Measurements from ENCODE around the gene DSCAM. TPM values are rescaled to one million over a fixed set of nuclear protein-coding genes. Genes with fewer than 3 reads are reported as not detected.

The DSCAM gene
- total RNA-seq, 1 experiment from 2014 or later = 0.13 TPM

DNA sequence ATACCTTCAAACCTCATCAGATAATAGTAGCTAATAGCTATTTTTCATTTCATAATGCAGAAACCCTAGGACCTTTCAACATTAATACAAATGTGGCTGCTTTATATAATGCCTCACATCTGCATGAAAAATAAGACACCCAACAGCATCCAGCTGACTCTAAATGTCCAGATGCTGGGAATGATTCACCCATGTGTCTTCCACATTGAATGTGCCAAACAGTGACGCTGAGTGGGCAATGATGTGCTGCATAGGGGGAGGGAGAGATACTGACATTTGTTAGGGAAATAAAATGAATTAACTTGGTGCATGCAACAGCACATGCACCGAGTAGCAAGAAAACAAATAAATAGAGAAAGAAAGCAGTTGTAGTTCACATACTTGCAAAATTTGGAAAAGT, 199.3 kb downstream of the DSCAM start (continued):
- TF ChIP-seq, protein P1, sequence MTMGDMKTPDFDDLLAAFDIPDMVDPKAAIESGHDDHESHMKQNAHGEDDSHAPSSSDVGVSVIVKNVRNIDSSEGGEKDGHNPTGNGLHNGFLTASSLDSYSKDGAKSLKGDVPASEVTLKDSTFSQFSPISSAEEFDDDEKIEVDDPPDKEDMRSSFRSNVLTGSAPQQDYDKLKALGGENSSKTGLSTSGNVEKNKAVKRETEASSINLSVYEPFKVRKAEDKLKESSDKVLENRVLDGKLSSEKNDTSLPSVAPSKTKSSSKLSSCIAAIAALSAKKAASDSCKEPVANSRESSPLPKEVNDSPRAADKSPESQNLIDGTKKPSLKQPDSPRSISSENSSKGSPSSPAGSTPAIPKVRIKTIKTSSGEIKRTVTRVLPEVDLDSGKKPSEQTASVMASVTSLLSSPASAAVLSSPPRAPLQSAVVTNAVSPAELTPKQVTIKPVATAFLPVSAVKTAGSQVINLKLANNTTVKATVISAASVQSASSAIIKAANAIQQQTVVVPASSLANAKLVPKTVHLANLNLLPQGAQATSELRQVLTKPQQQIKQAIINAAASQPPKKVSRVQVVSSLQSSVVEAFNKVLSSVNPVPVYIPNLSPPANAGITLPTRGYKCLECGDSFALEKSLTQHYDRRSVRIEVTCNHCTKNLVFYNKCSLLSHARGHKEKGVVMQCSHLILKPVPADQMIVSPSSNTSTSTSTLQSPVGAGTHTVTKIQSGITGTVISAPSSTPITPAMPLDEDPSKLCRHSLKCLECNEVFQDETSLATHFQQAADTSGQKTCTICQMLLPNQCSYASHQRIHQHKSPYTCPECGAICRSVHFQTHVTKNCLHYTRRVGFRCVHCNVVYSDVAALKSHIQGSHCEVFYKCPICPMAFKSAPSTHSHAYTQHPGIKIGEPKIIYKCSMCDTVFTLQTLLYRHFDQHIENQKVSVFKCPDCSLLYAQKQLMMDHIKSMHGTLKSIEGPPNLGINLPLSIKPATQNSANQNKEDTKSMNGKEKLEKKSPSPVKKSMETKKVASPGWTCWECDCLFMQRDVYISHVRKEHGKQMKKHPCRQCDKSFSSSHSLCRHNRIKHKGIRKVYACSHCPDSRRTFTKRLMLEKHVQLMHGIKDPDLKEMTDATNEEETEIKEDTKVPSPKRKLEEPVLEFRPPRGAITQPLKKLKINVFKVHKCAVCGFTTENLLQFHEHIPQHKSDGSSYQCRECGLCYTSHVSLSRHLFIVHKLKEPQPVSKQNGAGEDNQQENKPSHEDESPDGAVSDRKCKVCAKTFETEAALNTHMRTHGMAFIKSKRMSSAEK (CRISPR knock-in tag; IDR thresholded peaks at IDR 0.05; ENCODE audit: borderline replicate concordance) = no peak
- TF ChIP-seq RORB (CRISPR knock-in tag; IDR thresholded peaks at IDR 0.05) = no peak
- TF ChIP-seq FOXJ3 (CRISPR knock-in tag; IDR thresholded peaks at IDR 0.05; ENCODE audit: borderline replicate concordance) = no peak

DNA sequence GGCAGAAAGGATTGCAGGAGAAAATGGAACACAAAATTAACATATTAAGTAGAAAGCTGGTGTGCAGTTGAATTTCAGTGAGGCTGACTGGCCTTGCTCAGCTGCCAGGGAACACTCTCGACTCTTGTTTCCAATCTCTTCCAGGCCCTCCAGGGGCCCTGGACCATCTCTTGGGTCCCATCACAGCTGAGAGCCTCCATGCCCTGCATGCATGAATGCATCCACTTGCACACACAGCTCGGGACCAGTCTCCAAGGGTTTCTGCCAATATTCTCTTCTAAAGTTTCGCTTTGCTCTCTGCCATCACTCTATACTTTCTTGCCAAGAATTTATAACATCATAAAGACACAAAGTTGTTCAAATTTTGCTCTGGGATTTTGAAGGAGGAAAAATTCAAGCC, 200.3 kb downstream of the DSCAM start:
- no peaks in the 10 kb centered on the region for H3K4me1 Mint-ChIP-seq
- peaks cover 18% of the 10 kb centered on the region for H3K36me3 Mint-ChIP-seq
- ChIA-PET POLR2A (no interaction called here), CTCF (no interaction called here)
- ATAC-seq (no peak), DNase-seq (ENCODE audit: low spot score) (no peak)
- H3K9me3 Mint-ChIP-seq = peaks cover 57% of the 10 kb centered on the region
- TF ChIP-seq ESRRA (CRISPR knock-in tag; IDR thresholded peaks at IDR 0.05; ENCODE audit: borderline replicate concordance) (no peak), SMAD3 (CRISPR knock-in tag; IDR thresholded peaks at IDR 0.05; ENCODE audit: borderline replicate concordance) (no peak), GABPB1 (CRISPR knock-in tag; IDR thresholded peaks at IDR 0.05) (no peak), ZBTB21 (CRISPR knock-in tag; IDR thresholded peaks at IDR 0.05; ENCODE audit: borderline replicate concordance) (no peak), ZNF263 (CRISPR knock-in tag; IDR thresholded peaks at IDR 0.05; ENCODE audit: low read depth) (no peak)
- TF ChIP-seq, protein P2, sequence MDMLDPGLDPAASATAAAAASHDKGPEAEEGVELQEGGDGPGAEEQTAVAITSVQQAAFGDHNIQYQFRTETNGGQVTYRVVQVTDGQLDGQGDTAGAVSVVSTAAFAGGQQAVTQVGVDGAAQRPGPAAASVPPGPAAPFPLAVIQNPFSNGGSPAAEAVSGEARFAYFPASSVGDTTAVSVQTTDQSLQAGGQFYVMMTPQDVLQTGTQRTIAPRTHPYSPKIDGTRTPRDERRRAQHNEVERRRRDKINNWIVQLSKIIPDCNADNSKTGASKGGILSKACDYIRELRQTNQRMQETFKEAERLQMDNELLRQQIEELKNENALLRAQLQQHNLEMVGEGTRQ (CRISPR knock-in tag; IDR thresholded peaks at IDR 0.05) = no peak
- H3K4me3 Mint-ChIP-seq = no peak overlapping the region
- H3K27ac Mint-ChIP-seq = no peak overlapping the region
- no peaks in the 10 kb centered on the region for H3K27me3 Mint-ChIP-seq (ENCODE audit: low read depth)

DNA sequence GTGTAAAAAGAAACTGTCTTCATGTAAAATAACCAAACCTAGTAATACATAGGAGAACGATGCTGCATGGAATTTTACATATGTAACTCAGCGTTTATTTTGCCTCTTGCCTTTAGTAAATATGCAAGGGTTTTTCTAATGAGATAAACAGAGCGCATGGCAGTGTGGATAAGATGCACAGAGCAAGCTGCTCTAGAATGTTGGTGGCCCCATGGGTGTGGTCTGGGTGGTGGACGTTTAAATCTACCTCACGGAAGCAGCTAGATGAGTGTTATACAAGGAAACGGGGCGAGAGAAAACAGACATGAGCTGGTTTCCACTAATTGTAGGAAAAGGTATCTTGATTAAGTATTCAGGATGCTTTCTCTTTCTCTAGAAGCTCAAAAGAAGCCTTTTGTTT, 205.9 kb downstream of the DSCAM start:
- ChIA-PET POLR2A (interaction anchor here (0.6 kb wide), 1 partner anchor 33 kb away, joined by 3 read pairs; no protein-coding TSS in a partner anchor), CTCF (no interaction called here)
- DNase-seq (ENCODE audit: low spot score) (no peak), ATAC-seq (no peak)
- Mint-ChIP-seq H3K36me3 (peaks cover 3% of the 10 kb centered on the region; the same call in 1 of the 2 replicates), H3K4me3 (no peak overlapping the region), H3K4me1 (no peaks in the 10 kb centered on the region), H3K27me3 (ENCODE audit: low read depth) (no peaks in the 10 kb centered on the region), H3K9me3 (peaks cover 22% of the 10 kb centered on the region), H3K27ac (no peak overlapping the region)
- TF ChIP-seq ZNF263 (CRISPR knock-in tag; IDR thresholded peaks at IDR 0.05; ENCODE audit: low read depth) (no peak), RORB (CRISPR knock-in tag; IDR thresholded peaks at IDR 0.05) (no peak), NFATC4 (CRISPR knock-in tag; IDR thresholded peaks at IDR 0.05) (no peak), IRF2 (CRISPR knock-in tag; IDR thresholded peaks at IDR 0.05; ENCODE audit: borderline replicate concordance, low read depth) (no peak), NFYB (CRISPR knock-in tag; conservative IDR thresholded peaks at IDR 0.05; ENCODE audit: low read depth) (no peak), TCF7 (CRISPR knock-in tag; IDR thresholded peaks at IDR 0.05; ENCODE audit: low read depth) (no peak), SP1 (CRISPR knock-in tag; conservative IDR thresholded peaks at IDR 0.05) (no peak)
- TF ChIP-seq, protein P3, sequence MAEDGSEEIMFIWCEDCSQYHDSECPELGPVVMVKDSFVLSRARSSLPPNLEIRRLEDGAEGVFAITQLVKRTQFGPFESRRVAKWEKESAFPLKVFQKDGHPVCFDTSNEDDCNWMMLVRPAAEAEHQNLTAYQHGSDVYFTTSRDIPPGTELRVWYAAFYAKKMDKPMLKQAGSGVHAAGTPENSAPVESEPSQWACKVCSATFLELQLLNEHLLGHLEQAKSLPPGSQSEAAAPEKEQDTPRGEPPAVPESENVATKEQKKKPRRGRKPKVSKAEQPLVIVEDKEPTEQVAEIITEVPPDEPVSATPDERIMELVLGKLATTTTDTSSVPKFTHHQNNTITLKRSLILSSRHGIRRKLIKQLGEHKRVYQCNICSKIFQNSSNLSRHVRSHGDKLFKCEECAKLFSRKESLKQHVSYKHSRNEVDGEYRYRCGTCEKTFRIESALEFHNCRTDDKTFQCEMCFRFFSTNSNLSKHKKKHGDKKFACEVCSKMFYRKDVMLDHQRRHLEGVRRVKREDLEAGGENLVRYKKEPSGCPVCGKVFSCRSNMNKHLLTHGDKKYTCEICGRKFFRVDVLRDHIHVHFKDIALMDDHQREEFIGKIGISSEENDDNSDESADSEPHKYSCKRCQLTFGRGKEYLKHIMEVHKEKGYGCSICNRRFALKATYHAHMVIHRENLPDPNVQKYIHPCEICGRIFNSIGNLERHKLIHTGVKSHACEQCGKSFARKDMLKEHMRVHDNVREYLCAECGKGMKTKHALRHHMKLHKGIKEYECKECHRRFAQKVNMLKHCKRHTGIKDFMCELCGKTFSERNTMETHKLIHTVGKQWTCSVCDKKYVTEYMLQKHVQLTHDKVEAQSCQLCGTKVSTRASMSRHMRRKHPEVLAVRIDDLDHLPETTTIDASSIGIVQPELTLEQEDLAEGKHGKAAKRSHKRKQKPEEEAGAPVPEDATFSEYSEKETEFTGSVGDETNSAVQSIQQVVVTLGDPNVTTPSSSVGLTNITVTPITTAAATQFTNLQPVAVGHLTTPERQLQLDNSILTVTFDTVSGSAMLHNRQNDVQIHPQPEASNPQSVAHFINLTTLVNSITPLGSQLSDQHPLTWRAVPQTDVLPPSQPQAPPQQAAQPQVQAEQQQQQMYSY (CRISPR knock-in tag; IDR thresholded peaks at IDR 0.05) = no peak
- TF ChIP-seq, protein P4, sequence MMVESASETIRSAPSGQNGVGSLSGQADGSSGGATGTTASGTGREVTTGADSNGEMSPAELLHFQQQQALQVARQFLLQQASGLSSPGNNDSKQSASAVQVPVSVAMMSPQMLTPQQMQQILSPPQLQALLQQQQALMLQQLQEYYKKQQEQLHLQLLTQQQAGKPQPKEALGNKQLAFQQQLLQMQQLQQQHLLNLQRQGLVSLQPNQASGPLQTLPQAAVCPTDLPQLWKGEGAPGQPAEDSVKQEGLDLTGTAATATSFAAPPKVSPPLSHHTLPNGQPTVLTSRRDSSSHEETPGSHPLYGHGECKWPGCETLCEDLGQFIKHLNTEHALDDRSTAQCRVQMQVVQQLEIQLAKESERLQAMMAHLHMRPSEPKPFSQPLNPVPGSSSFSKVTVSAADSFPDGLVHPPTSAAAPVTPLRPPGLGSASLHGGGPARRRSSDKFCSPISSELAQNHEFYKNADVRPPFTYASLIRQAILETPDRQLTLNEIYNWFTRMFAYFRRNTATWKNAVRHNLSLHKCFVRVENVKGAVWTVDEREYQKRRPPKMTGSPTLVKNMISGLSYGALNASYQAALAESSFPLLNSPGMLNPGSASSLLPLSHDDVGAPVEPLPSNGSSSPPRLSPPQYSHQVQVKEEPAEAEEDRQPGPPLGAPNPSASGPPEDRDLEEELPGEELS (CRISPR knock-in tag; IDR thresholded peaks at IDR 0.05) = no peak
- TF ChIP-seq, protein P5, sequence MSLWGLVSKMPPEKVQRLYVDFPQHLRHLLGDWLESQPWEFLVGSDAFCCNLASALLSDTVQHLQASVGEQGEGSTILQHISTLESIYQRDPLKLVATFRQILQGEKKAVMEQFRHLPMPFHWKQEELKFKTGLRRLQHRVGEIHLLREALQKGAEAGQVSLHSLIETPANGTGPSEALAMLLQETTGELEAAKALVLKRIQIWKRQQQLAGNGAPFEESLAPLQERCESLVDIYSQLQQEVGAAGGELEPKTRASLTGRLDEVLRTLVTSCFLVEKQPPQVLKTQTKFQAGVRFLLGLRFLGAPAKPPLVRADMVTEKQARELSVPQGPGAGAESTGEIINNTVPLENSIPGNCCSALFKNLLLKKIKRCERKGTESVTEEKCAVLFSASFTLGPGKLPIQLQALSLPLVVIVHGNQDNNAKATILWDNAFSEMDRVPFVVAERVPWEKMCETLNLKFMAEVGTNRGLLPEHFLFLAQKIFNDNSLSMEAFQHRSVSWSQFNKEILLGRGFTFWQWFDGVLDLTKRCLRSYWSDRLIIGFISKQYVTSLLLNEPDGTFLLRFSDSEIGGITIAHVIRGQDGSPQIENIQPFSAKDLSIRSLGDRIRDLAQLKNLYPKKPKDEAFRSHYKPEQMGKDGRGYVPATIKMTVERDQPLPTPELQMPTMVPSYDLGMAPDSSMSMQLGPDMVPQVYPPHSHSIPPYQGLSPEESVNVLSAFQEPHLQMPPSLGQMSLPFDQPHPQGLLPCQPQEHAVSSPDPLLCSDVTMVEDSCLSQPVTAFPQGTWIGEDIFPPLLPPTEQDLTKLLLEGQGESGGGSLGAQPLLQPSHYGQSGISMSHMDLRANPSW (CRISPR knock-in tag; conservative IDR thresholded peaks at IDR 0.05; ENCODE audit: low read depth) = no peak
- TF ChIP-seq, protein P6, sequence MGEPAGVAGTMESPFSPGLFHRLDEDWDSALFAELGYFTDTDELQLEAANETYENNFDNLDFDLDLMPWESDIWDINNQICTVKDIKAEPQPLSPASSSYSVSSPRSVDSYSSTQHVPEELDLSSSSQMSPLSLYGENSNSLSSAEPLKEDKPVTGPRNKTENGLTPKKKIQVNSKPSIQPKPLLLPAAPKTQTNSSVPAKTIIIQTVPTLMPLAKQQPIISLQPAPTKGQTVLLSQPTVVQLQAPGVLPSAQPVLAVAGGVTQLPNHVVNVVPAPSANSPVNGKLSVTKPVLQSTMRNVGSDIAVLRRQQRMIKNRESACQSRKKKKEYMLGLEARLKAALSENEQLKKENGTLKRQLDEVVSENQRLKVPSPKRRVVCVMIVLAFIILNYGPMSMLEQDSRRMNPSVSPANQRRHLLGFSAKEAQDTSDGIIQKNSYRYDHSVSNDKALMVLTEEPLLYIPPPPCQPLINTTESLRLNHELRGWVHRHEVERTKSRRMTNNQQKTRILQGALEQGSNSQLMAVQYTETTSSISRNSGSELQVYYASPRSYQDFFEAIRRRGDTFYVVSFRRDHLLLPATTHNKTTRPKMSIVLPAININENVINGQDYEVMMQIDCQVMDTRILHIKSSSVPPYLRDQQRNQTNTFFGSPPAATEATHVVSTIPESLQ (CRISPR knock-in tag; IDR thresholded peaks at IDR 0.05) = no peak
